IMR-90 (cell line): ENCODE results near the gene CMTM8. TPM values are rescaled to one million over a fixed set of nuclear protein-coding genes. Genes with fewer than 3 reads are reported as not detected.

Experiments used
- ATAC-seq: fragments of 200-7000 bp; cut with Tn5 transposase; 2 replicates; pipeline ENCODE4 v1.9.1; 2020; ENCODE audit warnings: low read depth, mild to moderate bottlenecking, moderate library complexity
- BruUV-seq: library from RNA; stranded (reverse); fragments of 400-500 nt; replicated peaks from 2 replicates; lab custom pipeline; 2021; lab: Mats Ljungman, UMichigan
- CTCF ChIA-PET: fragments of 300-600 bp; formaldehyde crosslinking; extraction: SDS; loops from one replicate; lab custom pipeline; 2021; ENCODE audit warnings: antibody characterized with exemption; lab: Yijun Ruan, JAX
- POLR2A ChIA-PET: fragments of 300-600 bp; sonication (Branson Sonifier 250); formaldehyde crosslinking; loops from one replicate; lab custom pipeline; 2022; ENCODE audit warnings: antibody characterized with exemption; ENCODE audit not compliant: unreplicated experiment; lab: Charles Lee
- DNase-seq: peaks from one replicate; pipeline ENCODE4 v3.0.0; 2013
- H2AFZ ChIP-seq: replicated peaks from 2 replicates; pipeline ENCODE3; 2013; ENCODE audit warnings: low read length, mild to moderate bottlenecking; ENCODE audit not compliant: poor library complexity
- H2AK5ac ChIP-seq: 2 replicates; pipeline ENCODE4 v1.6.1; 2013; ENCODE audit warnings: low read depth, low read length, inconsistent platforms
- H2AK9ac ChIP-seq: replicated peaks from 2 replicates; pipeline ENCODE3; 2013; ENCODE audit warnings: mild to moderate bottlenecking, low read depth, low read length, moderate library complexity; ENCODE audit not compliant: poor library complexity
- H2BK120ac ChIP-seq: 2 replicates; pipeline ENCODE4 v1.6.1; 2013; ENCODE audit warnings: low read depth, low read length, inconsistent platforms
- H2BK15ac ChIP-seq: 3 replicates; pipeline ENCODE4 v1.6.1; 2013; ENCODE audit warnings: low read depth, low read length, inconsistent platforms
- H2BK20ac ChIP-seq: 2 replicates; pipeline ENCODE4 v1.6.1; 2013; ENCODE audit warnings: low read depth, mild to moderate bottlenecking, inconsistent platforms, low read length, moderate library complexity
- H2BK5ac ChIP-seq: 2 replicates; pipeline ENCODE4 v1.6.1; 2013; ENCODE audit warnings: mild to moderate bottlenecking, low read depth, low read length, inconsistent platforms; ENCODE audit not compliant: poor library complexity, severe bottlenecking
- H3K14ac ChIP-seq: replicated peaks from 2 replicates; pipeline ENCODE4 v1.6.1; 2013; ENCODE audit warnings: low read depth, low read length, inconsistent platforms
- H3K18ac ChIP-seq: 2 replicates; pipeline ENCODE4 v1.6.1; 2013; ENCODE audit warnings: low read depth, low read length, control low read depth
- H3K23ac ChIP-seq: 2 replicates; pipeline ENCODE4 v1.6.1; 2013; ENCODE audit warnings: low read depth, low read length, inconsistent platforms
- H3K27ac ChIP-seq: 2 replicates; pipeline ENCODE4 v1.5.1; 2013; ENCODE audit warnings: mild to moderate bottlenecking, control low read depth, low read length; ENCODE audit not compliant: insufficient read depth
- H3K27me3 ChIP-seq: 2 replicates; pipeline ENCODE4 v1.6.1; 2013; ENCODE audit warnings: low read length; ENCODE audit not compliant: control insufficient read depth, insufficient read depth
- H3K36me3 ChIP-seq: 2 replicates; pipeline ENCODE4 v1.6.1; 2013; ENCODE audit warnings: low read length, mixed read lengths; ENCODE audit not compliant: control insufficient read depth, insufficient read depth
- H3K4ac ChIP-seq: 2 replicates; pipeline ENCODE4 v1.6.1; 2013; ENCODE audit warnings: low read depth, low read length, inconsistent platforms
- H3K4me1 ChIP-seq: 2 replicates; pipeline ENCODE4 v1.6.1; 2013; ENCODE audit warnings: low read length, mixed read lengths; ENCODE audit not compliant: control insufficient read depth, insufficient read depth
- H3K4me2 ChIP-seq: 2 replicates; pipeline ENCODE4 v1.6.1; 2013; ENCODE audit warnings: low read depth, mild to moderate bottlenecking, control low read depth, low read length, moderate library complexity
- H3K4me3 ChIP-seq: 2 replicates; pipeline ENCODE4 v1.5.1; 2013; ENCODE audit warnings: low read depth, mild to moderate bottlenecking, control low read depth, low read length, moderate library complexity; ENCODE audit not compliant: insufficient read depth
- H3K56ac ChIP-seq: 2 replicates; pipeline ENCODE4 v1.6.1; 2013; ENCODE audit warnings: low read length, inconsistent platforms; ENCODE audit not compliant: insufficient read depth; ENCODE audit errors: extremely low read depth
- H3K79me1 ChIP-seq, 2 experiments: 2 replicates each; pipeline ENCODE4 v1.6.1; 2013; ENCODE audit warnings: low read length in 2 of 2, inconsistent platforms in 1 of 2, low read depth in 1 of 2
- H3K9ac ChIP-seq: 2 replicates; pipeline ENCODE4 v1.6.1; 2013; ENCODE audit warnings: low read depth, low read length, control low read depth
- H3K9me1 ChIP-seq: 2 replicates; pipeline ENCODE4 v1.6.1; 2013; ENCODE audit warnings: low read length, inconsistent platforms; ENCODE audit not compliant: insufficient read depth
- H3K9me3 ChIP-seq: 2 replicates; pipeline ENCODE4 v1.6.1; 2013; ENCODE audit warnings: low read length; ENCODE audit not compliant: control insufficient read depth, insufficient read depth
- H4K20me1 ChIP-seq: 2 replicates; pipeline ENCODE4 v1.6.1; 2013; ENCODE audit warnings: low read length, inconsistent platforms; ENCODE audit not compliant: insufficient read depth
- H4K5ac ChIP-seq: 2 replicates; pipeline ENCODE4 v1.6.1; 2013; ENCODE audit warnings: mild to moderate bottlenecking, low read depth, low read length, control low read depth
- H4K8ac ChIP-seq, 2 experiments: 2 replicates each; pipeline ENCODE4 v1.6.1; 2013; ENCODE audit warnings: low read depth in 2 of 2, low read length in 2 of 2, control low read depth in 1 of 2, inconsistent platforms in 1 of 2
- H4K91ac ChIP-seq: 2 replicates; pipeline ENCODE4 v1.6.1; 2013; ENCODE audit warnings: low read depth, low read length, inconsistent platforms; ENCODE audit not compliant: insufficient read depth
- CTCF ChIP-seq: conservative IDR thresholded peaks from 2 replicates; pipeline ENCODE4 v1.5.1; 2012; ENCODE audit warnings: mild to moderate bottlenecking, low read depth, low read length, improper control_type of control experiment
- MAZ ChIP-seq: IDR thresholded peaks from 2 replicates; pipeline ENCODE4 v1.6.1; 2012; ENCODE audit warnings: low read depth, mild to moderate bottlenecking, low read length, improper control_type of control experiment, moderate library complexity, borderline replicate concordance
- RCOR1 ChIP-seq: IDR thresholded peaks from 2 replicates; pipeline ENCODE4 v1.6.1; 2012; ENCODE audit warnings: mild to moderate bottlenecking, low read length, improper control_type of control experiment; ENCODE audit not compliant: insufficient replicate concordance
- WGBS, 2 experiments: methylation state at CpG; one replicate each; pipeline versions ENCODE4 v1.1.5 to v1.1.7; 2013; ENCODE audit warnings: missing lambda C conversion rate in 2 of 2; ENCODE audit not compliant: insufficient read length in 1 of 2; ENCODE audit errors: extremely low coverage in 2 of 2; 5-methylcytosine and 5-hydroxymethylcytosine counted together
- dilution Hi-C: fragments of 300-500 bp; cut with HindIII; formaldehyde crosslinking; loops from one replicate; pipeline ENCODE4 v1.14.3; 2018; ENCODE audit warnings: low sequenced_read_pairs; ENCODE audit not compliant: unreplicated experiment
- in situ Hi-C: fragments of 300-500 bp; cut with MboI; formaldehyde crosslinking; loops from 3 replicates; pipeline ENCODE4 v1.14.3; 2019; ENCODE audit warnings: low sequenced_read_pairs, inconsistent platforms, mixed read lengths
- intact Hi-C: fragments of 100-400 bp; cut with micrococcal nuclease; formaldehyde crosslinking; loops from 2 replicates; pipeline ENCODE4 v1.10.0; 2022
- polyA plus RNA-seq, 3 experiments: library from polyadenylated mRNA; depleted of rRNA; stranded (reverse); fragments of >200 nt; gene quantifications; 2 replicates each; pipeline ENCODE4 v1.2.3, GENCODE V29; 2012; ENCODE audit warnings: low replicate concordance in 1 of 3
- total RNA-seq: library from RNA; depleted of rRNA; stranded (reverse); fragments of >200 nt; gene quantifications from 2 replicates; pipeline ENCODE4 v1.2.3, GENCODE V29; 2012

Gene CMTM8
- total and polyA plus RNA-seq, 2 of the 4 experiments (the other 2 are of a cell fraction), result 0.15 TPM; not detected in 1

DNA sequence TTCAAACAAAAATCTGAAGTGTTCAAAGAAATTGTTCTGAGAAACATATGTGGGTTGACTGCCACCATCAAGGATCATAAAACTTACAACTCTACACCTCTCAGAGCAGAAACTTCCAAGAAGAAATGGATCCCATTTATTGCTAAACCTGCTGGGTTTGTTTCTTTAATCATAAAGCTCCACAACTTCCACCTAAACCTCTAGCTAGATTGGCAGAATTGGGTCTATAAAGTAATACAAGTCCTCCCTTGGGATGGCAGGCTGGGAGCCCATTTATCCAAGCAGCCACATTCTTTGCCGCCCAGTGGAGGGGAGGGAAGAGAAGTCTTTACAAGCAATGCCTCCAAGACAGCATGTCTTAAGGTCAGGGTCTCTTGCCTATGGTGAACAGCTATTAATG, 40.5 kb upstream of the CMTM8 start:
- in situ Hi-C loops, result no loop called here
- no peak overlapping the region for H2AK9ac ChIP-seq
- no peak overlapping the region for H3K27ac ChIP-seq
- no peak overlapping the region for H3K4me2 ChIP-seq
- dilution Hi-C loops, result no loop called here
- H3K14ac ChIP-seq, result no peak overlapping the region
- no peak overlapping the region for H4K91ac ChIP-seq
- no peak overlapping the region for H4K5ac ChIP-seq
- BruUV-seq, result no TSS peak
- H3K4ac ChIP-seq, result no peak overlapping the region
- no peak overlapping the region for H2BK20ac ChIP-seq
- H4K8ac ChIP-seq, result no peak overlapping the region
- no peak overlapping the region for H2BK120ac ChIP-seq
- H3K9me3 ChIP-seq, result no peaks in the 10 kb centered on the region
- ChIA-PET POLR2A (no interaction called here), CTCF (interaction anchor here (0.5 kb wide), 1 partner anchor 19 kb away, joined by 7 read pairs; no protein-coding TSS in a partner anchor)
- H3K79me1 ChIP-seq, result no peaks in the 10 kb centered on the region
- H3K56ac ChIP-seq, result no peak overlapping the region
- H3K27me3 ChIP-seq, result peaks cover 3% of the 10 kb centered on the region
- H3K9me1 ChIP-seq, result no peaks in the 10 kb centered on the region
- H3K4me3 ChIP-seq, result no peak overlapping the region
- H3K23ac ChIP-seq, result no peak overlapping the region
- no peak overlapping the region for H2BK5ac ChIP-seq
- intact Hi-C loops, result no loop called here
- no peak overlapping the region for H2AK5ac ChIP-seq
- TF ChIP-seq CTCF, result no peak
- no peak for TF ChIP-seq MAZ
- TF ChIP-seq RCOR1, result no peak
- no CpG with 5 or more reads among the region's 1 CpG for WGBS, 2 experiments
- DNase-seq (no peak), ATAC-seq (no peak)
- no peaks in the 10 kb centered on the region for H4K20me1 ChIP-seq
- no peak overlapping the region for H3K18ac ChIP-seq
- no peaks in the 10 kb centered on the region for H3K4me1 ChIP-seq
- no peaks in the 10 kb centered on the region for H3K36me3 ChIP-seq
- H2AFZ ChIP-seq, result no peak overlapping the region
- H2BK15ac ChIP-seq, result no peak overlapping the region
- H3K9ac ChIP-seq, result no peak overlapping the region
